Measurements from ENCODE around the gene ZNF574. TPM values are rescaled to one million over a fixed set of nuclear protein-coding genes. Genes with fewer than 3 reads are reported as not detected.
"Not testable (repeated sequence)": the region's sequence is repeated elsewhere in the genome, so short reads cannot be mapped to it uniquely, and the experiment has no call there.

ZNF574 gene
- total RNA-seq, 4 donors from 2014 or later = 15.0 to 28.4 (median 21.7) TPM

- Histone ChIP-seq H3K9me3 (no peaks in the 10 kb centered on the region), H3K4me3 (no peak overlapping the region), H3K27ac (replicated peaks in 1 of 4) (no peak overlapping the region), H3K36me3 (peaks cover 0 to 28% (median 4%) of the 10 kb centered on the region in 4 donors), H3K27me3 (no peaks in the 10 kb centered on the region), H3K4me1 (peaks cover 0 to 12% (median 9%) of the 10 kb centered on the region in 4 donors)
- 76% methylated on average over 5 of the region's 5 CpGs for WGBS
- no peak for DNase-seq (ENCODE audit: extremely low spot score)
- no peak for TF ChIP-seq POLR2A (IDR thresholded peaks at IDR 0.05; ENCODE audit: low read depth)
- TF ChIP-seq POLR2AphosphoS5 (IDR thresholded peaks at IDR 0.05) = no peak
- no peak for TF ChIP-seq EP300 (IDR thresholded peaks at IDR 0.05)
- TF ChIP-seq CTCF (IDR thresholded peaks at IDR 0.05) = no peak
- intact Hi-C loops (cut with DNase I) = no loop called here
These were observed 43.5 kb upstream of the ZNF574 start for GRCh38 chr19:42032431-42032830.

- no peak overlapping the region for H3K27ac ChIP-seq (replicated peaks in 1 of 4)
- no peaks in the 10 kb centered on the region for H3K27me3 ChIP-seq
- H3K4me3 ChIP-seq = no peak overlapping the region
- intact Hi-C loops (cut with DNase I) = no loop called here
- 70% methylated on average over 5 of the region's 5 CpGs for WGBS
- no peaks in the 10 kb centered on the region for H3K9me3 ChIP-seq
- TF ChIP-seq POLR2AphosphoS5 (IDR thresholded peaks at IDR 0.05) = no peak
- TF ChIP-seq CTCF (IDR thresholded peaks at IDR 0.05) = no peak
- TF ChIP-seq POLR2A (IDR thresholded peaks at IDR 0.05; ENCODE audit: low read depth) = no peak
- TF ChIP-seq EP300 (IDR thresholded peaks at IDR 0.05) = no peak
- no peak for DNase-seq (ENCODE audit: extremely low spot score)
- peaks cover 0 to 35% (median 7%) of the 10 kb centered on the region in 4 donors for H3K36me3 ChIP-seq
- peaks cover 8 to 12% (median 9%) of the 10 kb centered on the region in 4 donors for H3K4me1 ChIP-seq
These were observed 42.6 kb upstream of the ZNF574 start for GRCh38 chr19:42033413-42033812.

- H3K27ac ChIP-seq (replicated peaks in 1 of 4); DNase-seq (ENCODE audit: extremely low spot score); H3K27me3 ChIP-seq; H3K9me3 ChIP-seq; intact Hi-C loops (cut with DNase I): not testable (repeated sequence)
- peaks cover 8 to 12% (median 9%) of the 10 kb centered on the region in 4 donors for H3K4me1 ChIP-seq
- peaks cover 0 to 36% (median 7%) of the 10 kb centered on the region in 4 donors for H3K36me3 ChIP-seq
- TF ChIP-seq CTCF (IDR thresholded peaks at IDR 0.05) = peak; percentile 71 to 91 (median 83)
- WGBS = 38% methylated on average over 17 of the region's 17 CpGs
- peak overlapping the region in 1 of 4 donors; percentile 5 for H3K4me3 ChIP-seq
These were observed 41.1 kb upstream of the ZNF574 start for GRCh38 chr19:42034640-42035391.

- Histone ChIP-seq H3K27ac (replicated peaks in 1 of 4) (no peak overlapping the region), H3K27me3 (no peaks in the 10 kb centered on the region), H3K4me3 (no peak overlapping the region), H3K36me3 (peaks cover 0 to 60% (median 15%) of the 10 kb centered on the region in 4 donors), H3K9me3 (no peaks in the 10 kb centered on the region), H3K4me1 (peaks cover under 1 to 8% (median 4%) of the 10 kb centered on the region in 4 donors)
- intact Hi-C loops (cut with DNase I) = no loop called here
- 73% methylated on average over 5 of the region's 5 CpGs for WGBS
- TF ChIP-seq POLR2AphosphoS5 (IDR thresholded peaks at IDR 0.05) = no peak
- no peak for DNase-seq (ENCODE audit: extremely low spot score)
These were observed 38.3 kb upstream of the ZNF574 start for GRCh38 chr19:42037649-42038048.

- Histone ChIP-seq H3K4me1 (peaks cover 0 to 8% (median 3%) of the 10 kb centered on the region in 4 donors), H3K36me3 (peaks cover 0 to 69% (median 17%) of the 10 kb centered on the region in 4 donors), H3K27me3 (no peaks in the 10 kb centered on the region), H3K9me3 (no peaks in the 10 kb centered on the region), H3K4me3 (no peak overlapping the region), H3K27ac (replicated peaks in 1 of 4) (no peak overlapping the region)
- intact Hi-C loops (cut with DNase I) = no loop called here
- 69% methylated on average over 6 of the region's 6 CpGs for WGBS
- DNase-seq (ENCODE audit: extremely low spot score) = no peak
- no peak for TF ChIP-seq EP300 (IDR thresholded peaks at IDR 0.05)
- no peak for TF ChIP-seq CTCF (IDR thresholded peaks at IDR 0.05)
- TF ChIP-seq POLR2A (IDR thresholded peaks at IDR 0.05; ENCODE audit: low read depth) = no peak
- no peak for TF ChIP-seq POLR2AphosphoS5 (IDR thresholded peaks at IDR 0.05)
These were observed 37.3 kb upstream of the ZNF574 start for GRCh38 chr19:42038666-42039065.
